Left lobe of liver (tissue), 2 donors: ENCODE results near the gene DENND1A. TPM values are rescaled to one million over a fixed set of nuclear protein-coding genes. Genes with fewer than 3 reads are reported as not detected.
A peak's percentile ranks its signal among the peaks of the same experiment; 100 is the strongest.
"Not testable (repeated sequence)": the region's sequence is repeated elsewhere in the genome, so short reads cannot be mapped to it uniquely, and the experiment has no call there.

ENCODE experiments used
- ATAC-seq: fragments of 200-7000 bp; cut with Tn5 transposase; one replicate; pipeline ENCODE4 v1.9.1; 2020; ENCODE audit warnings: mild to moderate bottlenecking, moderate library complexity
- DNase-seq: peaks from one replicate; pipeline ENCODE4 v3.0.0-alpha.2; 2020; ENCODE audit warnings: low spot score
- total RNA-seq: library from RNA; stranded (reverse); gene quantifications from one replicate; pipeline ENCODE4 v1.2.1, GENCODE V29; 2021
- donor health status: DM: no; HTN: no; CAD: no; lungs with moderate emphysema.
- donor health status: DM: no; HTN: yes; CAD: no.

DENND1A gene
- 15.5 TPM for total RNA-seq

DNA sequence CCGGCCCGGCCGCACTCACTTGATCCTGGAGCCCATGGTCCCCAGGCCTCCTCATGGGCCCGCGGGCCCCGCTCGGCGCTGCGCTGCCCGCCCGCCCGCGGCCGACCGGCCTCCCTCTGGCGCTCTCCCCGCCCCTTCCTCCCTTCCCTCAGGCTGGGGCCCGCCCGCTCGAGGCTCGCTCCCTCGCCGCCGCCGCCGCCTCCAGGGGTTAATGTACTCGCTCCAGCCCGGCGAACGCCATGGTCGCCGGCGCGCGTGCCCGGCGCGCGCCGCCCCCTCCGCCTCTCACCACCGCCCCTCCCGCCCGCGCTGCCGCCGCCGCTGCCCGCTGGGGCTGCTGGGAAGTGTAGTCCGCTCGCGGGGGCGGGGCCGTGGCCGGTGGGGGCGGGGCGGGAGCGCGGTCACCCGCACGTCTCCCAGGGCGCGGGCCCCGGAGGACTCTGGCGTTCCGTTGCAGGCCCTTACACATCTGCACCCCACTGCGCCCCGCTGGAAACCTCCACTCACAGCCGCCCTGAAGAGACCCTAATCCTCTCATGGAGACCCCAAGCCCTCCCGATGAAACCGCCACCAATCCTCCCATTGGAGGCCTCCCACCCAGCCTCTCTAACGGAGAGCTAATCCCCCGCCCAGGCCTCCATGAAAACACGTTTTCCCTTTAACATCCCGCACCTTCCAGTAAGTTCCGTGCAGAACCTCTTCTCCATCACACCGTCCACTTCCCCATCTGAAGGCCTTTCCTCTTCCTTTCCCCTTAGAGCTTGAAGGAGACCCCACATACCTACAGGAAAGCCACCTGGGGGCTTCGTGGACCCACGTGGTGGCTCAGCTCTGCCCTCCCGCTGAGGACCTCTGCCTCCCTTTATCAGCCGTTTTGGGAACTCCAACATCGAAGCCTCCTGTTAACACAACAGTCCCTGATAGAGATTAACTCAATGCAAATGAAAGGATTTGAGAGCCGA is at the start of gene DENND1A:
Gene DENND1A (minus strand): TSS at position 257 of the 962 bp plus-strand sequence. CDS start 221 bp downstream, at position 36.
- ATAC-seq (peak; percentile 95), DNase-seq (peak; percentile 94)

DNA sequence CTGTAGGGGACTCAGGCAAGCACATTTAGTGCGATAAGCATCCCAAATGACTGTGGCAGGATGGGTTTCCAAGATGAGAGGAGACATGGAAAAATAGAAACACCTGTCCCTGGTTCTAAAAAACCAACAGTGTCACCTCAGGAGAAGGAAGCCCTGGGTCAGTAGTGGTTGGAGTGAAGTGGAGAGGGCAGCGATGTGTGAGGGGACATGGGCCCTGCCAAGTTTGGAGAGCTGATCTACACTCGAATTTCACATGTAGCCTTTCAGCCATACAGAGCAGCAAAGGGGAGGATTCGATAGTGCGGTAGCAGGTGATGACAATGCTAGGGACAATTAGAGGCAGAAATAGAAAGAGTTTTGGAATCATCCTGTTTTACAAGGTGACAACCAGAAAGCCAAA is 49.1 kb upstream of the DENND1A start:
- ATAC-seq (no peak), DNase-seq (no peak)

DNA sequence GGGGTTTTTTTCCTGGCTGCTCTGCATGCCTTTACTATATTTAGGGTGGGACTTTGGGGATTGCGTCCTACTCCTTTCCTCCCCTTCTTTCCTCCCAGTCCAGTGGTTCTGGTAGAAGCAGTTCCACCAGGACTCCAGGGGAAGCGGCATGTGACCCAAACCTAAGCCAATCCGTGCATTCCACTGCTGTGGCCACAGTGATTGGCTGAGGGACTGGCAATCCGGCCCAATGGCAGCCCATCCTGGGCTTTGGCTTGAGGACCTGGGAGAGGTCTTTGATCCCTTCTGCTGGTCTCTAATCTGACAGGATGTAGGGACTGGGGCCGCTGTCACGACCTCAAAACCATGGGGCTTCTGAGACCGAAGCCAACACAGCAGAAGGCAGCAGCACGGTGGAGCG is 46.7 kb upstream of the DENND1A start:
- not testable (repeated sequence) for DNase-seq, ATAC-seq

DNA sequence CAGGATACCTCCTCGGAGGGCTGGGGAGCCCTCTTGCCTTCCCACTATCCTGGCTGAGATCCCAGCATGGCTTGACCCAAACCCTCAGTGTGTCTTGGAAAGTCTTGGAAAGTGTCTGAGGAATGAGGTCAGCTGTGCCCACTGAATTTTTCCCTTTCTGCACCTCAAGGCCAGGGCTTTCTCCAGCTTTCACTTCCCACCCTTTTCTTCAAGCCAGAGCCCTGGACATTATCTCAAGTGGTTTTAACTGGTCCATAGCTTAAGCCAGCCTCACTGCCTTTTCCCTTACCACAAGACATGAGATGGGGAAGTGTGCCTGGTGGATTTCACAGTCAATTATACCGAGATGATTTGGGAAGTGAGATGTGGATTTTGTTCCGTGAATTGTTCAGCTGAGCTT is 45.9 kb upstream of the DENND1A start:
- ATAC-seq (no peak), DNase-seq (no peak)

DNA sequence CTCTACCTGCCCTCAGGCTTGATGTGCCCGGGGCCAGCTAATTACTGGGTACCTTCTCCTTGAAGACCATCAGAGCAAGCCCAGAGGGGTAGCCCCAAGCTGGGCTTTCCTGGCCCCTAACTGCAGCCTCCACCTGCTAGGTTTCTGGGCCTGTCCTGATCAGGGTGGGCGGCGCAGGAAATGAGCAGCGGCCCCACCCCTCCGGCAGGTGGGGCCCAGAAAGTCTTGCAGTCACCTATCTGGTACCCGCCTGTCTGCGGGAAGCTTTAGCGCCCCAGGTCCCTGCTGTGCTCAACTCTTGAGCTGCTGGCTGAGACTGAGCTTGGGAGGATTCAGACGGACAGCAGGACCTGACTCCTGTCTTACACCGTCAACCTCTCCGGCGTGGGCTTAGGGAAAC is 44.5 kb upstream of the DENND1A start:
- DNase-seq: no peak

DNA sequence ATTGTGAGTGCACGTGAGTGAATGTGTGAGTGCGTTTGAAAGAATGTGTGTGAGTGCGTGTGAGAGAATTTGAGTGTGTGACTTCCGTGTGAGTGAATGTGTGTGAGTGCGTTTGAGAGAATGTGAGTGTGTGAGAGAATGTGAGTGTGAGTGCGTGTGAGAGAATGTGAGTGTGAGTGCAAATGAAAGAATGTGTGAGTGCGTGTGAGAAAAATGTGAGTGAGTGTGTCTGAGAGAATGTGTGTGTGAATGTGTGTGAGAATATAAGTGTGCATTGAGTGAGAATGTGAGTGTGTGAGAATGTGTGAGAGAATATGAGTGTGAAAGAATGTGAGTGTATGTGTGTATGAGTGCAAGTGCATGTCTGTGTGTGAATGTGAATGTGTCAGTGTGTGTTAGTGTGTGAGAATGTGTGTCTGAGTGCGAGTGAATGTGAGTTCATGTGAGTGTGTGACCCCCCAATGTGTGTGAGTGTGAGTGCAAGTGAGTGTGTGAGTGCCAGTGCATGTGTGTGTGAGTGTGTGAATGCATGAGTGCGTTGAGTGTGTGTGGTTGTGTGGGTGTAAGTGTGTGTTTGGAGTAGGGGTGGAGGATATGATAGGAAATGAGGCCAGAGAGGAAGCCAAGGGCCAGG is 43.8 kb upstream of the DENND1A start:
- ATAC-seq (no peak), DNase-seq (no peak)

More for the DNA sequence above, 44.5 kb upstream of the DENND1A start:
- ATAC-seq: no peak

GRCh38 chr9:123972618-123973017 is 42.7 kb upstream of the DENND1A start:
- no peak for ATAC-seq
- no peak for DNase-seq

- no peak for ATAC-seq
- no peak for DNase-seq
These were observed 37.4 kb upstream of the DENND1A start for GRCh38 chr9:123967323-123967722.

GRCh38 chr9:123965801-123966686 is 36.1 kb upstream of the DENND1A start:
- DNase-seq: no peak
- ATAC-seq: no peak

DNA sequence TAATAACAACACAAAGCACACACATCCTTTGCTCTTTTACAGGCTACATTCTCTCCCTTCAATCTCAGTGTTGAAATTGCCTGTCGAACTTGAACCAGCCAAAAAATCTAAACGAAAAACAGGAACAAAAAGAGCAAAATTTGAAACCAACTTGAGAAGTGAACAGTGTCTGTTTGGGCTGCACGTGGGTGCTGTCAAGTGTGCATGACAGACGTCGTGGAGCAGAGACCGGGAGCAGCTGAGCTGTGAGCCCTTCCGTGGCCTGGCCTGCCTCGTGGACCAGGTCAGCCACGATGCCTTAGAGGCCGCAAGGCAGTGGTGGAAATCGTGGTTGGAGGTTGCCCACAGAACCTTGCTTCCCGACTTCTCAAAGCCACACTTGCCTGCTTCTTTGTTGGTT is 34.8 kb upstream of the DENND1A start:
- DNase-seq: no peak
- no peak for ATAC-seq

DNA sequence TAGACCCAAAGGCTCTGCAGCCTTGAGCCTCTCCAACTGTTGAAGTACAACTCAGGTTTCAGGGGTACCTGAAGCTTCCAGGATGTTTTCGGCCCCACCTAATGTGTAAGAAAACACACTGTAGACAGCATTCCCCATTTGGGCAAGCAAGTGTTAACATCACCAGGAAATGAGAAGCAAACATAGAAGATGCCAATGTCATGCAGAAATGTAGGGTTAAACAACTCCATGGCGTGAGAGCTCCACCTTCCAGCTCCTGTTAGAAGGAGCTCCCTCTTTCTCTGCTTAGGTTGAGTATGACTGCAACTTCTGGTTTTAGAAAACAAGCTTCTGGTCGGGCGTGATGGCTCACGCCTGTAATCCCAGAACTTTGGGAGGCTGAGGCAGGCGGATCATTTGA is 31.0 kb upstream of the DENND1A start:
- ATAC-seq (no peak), DNase-seq (no peak)

GRCh38 chr9:123960366-123960765 is 30.4 kb upstream of the DENND1A start:
- DNase-seq (no peak), ATAC-seq (no peak)

- ATAC-seq (no peak), DNase-seq (no peak)
These were observed 29.9 kb upstream of the DENND1A start for GRCh38 chr9:123959787-123960186.

DNA sequence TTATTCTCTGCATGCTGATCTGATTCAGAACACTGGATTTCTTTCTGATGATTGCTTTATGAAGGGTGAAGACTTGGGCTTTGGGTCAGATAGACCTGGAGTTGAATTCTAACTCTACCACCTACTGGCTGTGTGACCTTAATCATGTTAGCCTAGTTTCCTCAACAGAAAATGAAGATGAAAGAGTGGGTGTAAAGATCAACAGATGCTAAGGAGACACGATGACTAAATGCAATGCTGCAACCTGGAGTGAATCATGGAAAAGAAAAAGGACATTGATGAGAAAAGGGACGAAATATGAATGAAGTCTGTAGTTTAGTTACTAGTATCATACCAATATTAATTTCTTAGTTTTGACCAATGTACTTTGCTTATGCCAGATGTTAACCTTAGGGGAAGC is 27.8 kb upstream of the DENND1A start:
- ATAC-seq: no peak
- DNase-seq: no peak

GRCh38 chr9:123957168-123957721 is 27.3 kb upstream of the DENND1A start:
- ATAC-seq (no peak), DNase-seq (no peak)

DNA sequence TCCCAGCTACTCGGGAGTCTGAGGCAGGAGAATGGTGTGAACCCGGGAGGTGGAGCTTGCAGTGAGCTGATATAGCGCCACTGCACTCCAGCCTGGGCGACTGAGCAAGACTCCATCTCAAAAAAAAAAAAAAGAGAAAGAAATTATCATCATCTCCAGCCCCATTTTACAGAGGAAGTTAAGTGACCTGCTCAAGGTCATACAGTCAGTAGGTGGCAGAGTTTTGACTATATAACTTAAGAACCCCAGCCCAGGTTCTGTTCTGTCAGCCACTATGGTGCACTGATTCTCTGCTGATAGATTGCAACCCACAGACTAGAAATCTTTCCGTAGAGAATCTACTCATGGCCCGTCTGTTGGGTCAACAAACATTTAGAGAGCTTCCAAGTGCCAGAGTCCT is 25.7 kb upstream of the DENND1A start:
- ATAC-seq (no peak), DNase-seq (no peak)

GRCh38 chr9:123954518-123955280 is 24.8 kb upstream of the DENND1A start:
- peak; percentile 56 for ATAC-seq
- DNase-seq: no peak

- ATAC-seq (no peak), DNase-seq (no peak)
These were observed 22.9 kb upstream of the DENND1A start for GRCh38 chr9:123952641-123953495.

GRCh38 chr9:123948286-123948685 is 18.4 kb upstream of the DENND1A start:
- DNase-seq (no peak), ATAC-seq (no peak)
